HG03097 (cell line): ENCODE data around the gene BMPR2.
"Not testable (repeated sequence)": the region's sequence is repeated elsewhere in the genome, so short reads cannot be mapped to it uniquely, and the experiment has no call there.

Experiments
- ATAC-seq: cut with Tn5 transposase; IDR thresholded peaks from one replicate; pipeline ENCODE4 v1.9.1; 2021; ENCODE audit not compliant: unreplicated experiment, low FRiP score

The BMPR2 gene

GRCh38 chr2:202514732-202515131, 138.6 kb downstream of the BMPR2 start:
- ATAC-seq: no peak

GRCh38 chr2:202519453-202519852, 143.3 kb downstream of the BMPR2 start:
- no peak for ATAC-seq

GRCh38 chr2:202521470-202521869, 145.3 kb downstream of the BMPR2 start:
- ATAC-seq: no peak

- no peak for ATAC-seq
These were observed 153.3 kb downstream of the BMPR2 start for GRCh38 chr2:202529389-202529788.

- no peak for ATAC-seq
These were observed 153.9 kb downstream of the BMPR2 start for GRCh38 chr2:202530038-202530437.

- not testable (repeated sequence) for ATAC-seq
These were observed 159.2 kb downstream of the BMPR2 start for GRCh38 chr2:202535290-202535689.

- ATAC-seq: no peak
These were observed 165.0 kb downstream of the BMPR2 start for GRCh38 chr2:202541137-202541536.

GRCh38 chr2:202542142-202542541, 166.0 kb downstream of the BMPR2 start:
- ATAC-seq: no peak

GRCh38 chr2:202545523-202545922, 169.4 kb downstream of the BMPR2 start:
- no peak for ATAC-seq

- no peak for ATAC-seq
These were observed 169.8 kb downstream of the BMPR2 start for GRCh38 chr2:202545931-202546330.

- not testable (repeated sequence) for ATAC-seq
These were observed 170.5 kb downstream of the BMPR2 start for GRCh38 chr2:202546499-202547141.

GRCh38 chr2:202548240-202548639, 172.1 kb downstream of the BMPR2 start:
- ATAC-seq: no peak

- not testable (repeated sequence) for ATAC-seq
These were observed 174.9 kb downstream of the BMPR2 start for GRCh38 chr2:202551000-202551399.

GRCh38 chr2:202555356-202555755, 179.2 kb downstream of the BMPR2 start:
- ATAC-seq: no peak

- ATAC-seq: no peak
These were observed 184.1 kb downstream of the BMPR2 start for GRCh38 chr2:202560200-202560599.

- no peak for ATAC-seq
These were observed 188.1 kb downstream of the BMPR2 start for GRCh38 chr2:202564226-202564625.

- ATAC-seq: no peak
These were observed 190.2 kb downstream of the BMPR2 start for GRCh38 chr2:202566286-202566685.

GRCh38 chr2:202574541-202574940, 198.4 kb downstream of the BMPR2 start:
- no peak for ATAC-seq

GRCh38 chr2:202575194-202575593, 199.1 kb downstream of the BMPR2 start:
- not testable (repeated sequence) for ATAC-seq

GRCh38 chr2:202577250-202578183, 201.4 kb downstream of the BMPR2 start:
- no peak for ATAC-seq

GRCh38 chr2:202582846-202583245, 206.7 kb downstream of the BMPR2 start:
- not testable (repeated sequence) for ATAC-seq
